Measurements from ENCODE around the gene ALOX15B. TPM values are rescaled to one million over a fixed set of nuclear protein-coding genes. Genes with fewer than 3 reads are reported as not detected.

Gene ALOX15B
- total and polyA plus RNA-seq, 4 donors = 0.16 to 1.0 (median 0.56) TPM

DNA sequence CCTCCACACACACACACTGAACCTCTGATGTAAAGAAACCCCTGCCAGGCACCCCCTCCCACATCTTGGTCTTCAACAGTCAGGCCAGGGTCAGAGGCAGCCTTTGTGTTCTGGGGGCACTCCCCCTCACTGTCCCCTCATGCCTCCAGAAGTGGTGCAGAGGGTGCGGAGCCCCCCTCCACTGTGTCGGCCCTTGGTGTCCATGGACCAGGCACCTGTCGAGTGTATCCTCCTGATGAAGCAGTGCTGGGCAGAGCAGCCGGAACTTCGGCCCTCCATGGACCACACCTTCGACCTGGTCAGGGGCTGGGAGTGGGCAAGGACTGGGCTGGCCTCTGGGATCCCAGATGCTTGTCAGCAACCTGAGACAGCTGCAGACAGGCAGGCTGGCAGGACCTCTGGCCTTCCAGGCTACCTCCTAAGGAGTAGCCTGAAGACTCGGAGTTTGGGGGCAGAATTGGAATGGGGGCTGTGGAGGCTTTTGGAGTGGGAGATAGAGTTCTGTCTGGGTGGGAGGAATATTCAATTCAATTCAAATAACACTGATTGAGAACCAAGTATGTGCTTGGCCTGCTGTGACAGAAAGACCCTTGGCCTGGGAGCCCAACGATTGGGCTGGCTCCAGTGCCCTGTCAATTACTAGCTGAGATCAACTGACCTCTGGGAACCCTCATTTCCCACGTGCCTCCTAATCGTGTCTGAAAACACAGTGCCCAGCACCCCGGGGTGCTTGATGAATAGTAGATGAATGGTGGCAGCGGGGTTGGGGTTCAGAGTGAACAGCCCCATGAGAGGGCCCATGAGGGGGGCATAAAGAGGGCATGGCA is 24.9 kb upstream of the ALOX15B start:
- Histone ChIP-seq H3K4me1 (ENCODE audit: control insufficient read depth in 4 of 4, insufficient read depth in 4 of 4, low read length in 3 of 4) (peaks cover 8 to 25% (median 16%) of the 10 kb centered on the region in 4 donors), H3K9me3 (ENCODE audit: control insufficient read depth in 4 of 4, low read length in 3 of 4) (no peaks in the 10 kb centered on the region), H3K36me3 (ENCODE audit: control insufficient read depth in 4 of 4, insufficient read depth in 3 of 4, low read depth in 1 of 4, low read length in 3 of 4) (no peaks in the 10 kb centered on the region), H3K27ac (ENCODE audit: low read depth in 1 of 2, low read length in 2 of 2) (no peak overlapping the region), H3K27me3 (ENCODE audit: control insufficient read depth in 4 of 4, insufficient read depth in 4 of 4, low read length in 3 of 4) (no peaks in the 10 kb centered on the region), H3K9ac (ENCODE audit: low read depth in 1 of 2, low read length in 2 of 2) (no peak overlapping the region), H3K4me3 (ENCODE audit: low read depth in 1 of 3, low read length in 3 of 3) (no peak overlapping the region)
- 87% methylated on average over 12 of the region's 12 CpGs for WGBS
- DNase-seq (ENCODE audit: low spot score) = no peak
- TF ChIP-seq RAD21 (IDR thresholded peaks at IDR 0.05) = no peak

DNA sequence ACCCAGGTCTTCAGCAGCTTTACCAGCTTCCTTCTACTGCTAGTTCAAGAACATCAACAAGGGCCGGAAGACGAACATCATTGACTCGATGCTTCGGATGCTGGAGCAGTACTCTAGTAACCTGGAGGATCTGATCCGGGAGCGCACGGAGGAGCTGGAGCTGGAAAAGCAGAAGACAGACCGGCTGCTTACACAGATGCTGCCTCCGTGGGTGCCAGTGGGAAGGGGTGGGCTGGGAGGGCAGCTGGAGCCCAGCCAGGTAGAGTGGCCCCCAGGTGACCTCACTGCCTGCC is 24.4 kb upstream of the ALOX15B start:
- Histone ChIP-seq H3K9me3 (ENCODE audit: control insufficient read depth in 4 of 4, low read length in 3 of 4) (no peaks in the 10 kb centered on the region), H3K36me3 (ENCODE audit: control insufficient read depth in 4 of 4, insufficient read depth in 3 of 4, low read depth in 1 of 4, low read length in 3 of 4) (no peaks in the 10 kb centered on the region), H3K4me1 (ENCODE audit: control insufficient read depth in 4 of 4, insufficient read depth in 4 of 4, low read length in 3 of 4) (peaks cover 8 to 29% (median 16%) of the 10 kb centered on the region in 4 donors), H3K27me3 (ENCODE audit: control insufficient read depth in 4 of 4, insufficient read depth in 4 of 4, low read length in 3 of 4) (no peaks in the 10 kb centered on the region), H3K4me3 (ENCODE audit: low read depth in 1 of 3, low read length in 3 of 3) (no peak overlapping the region), H3K9ac (ENCODE audit: low read depth in 1 of 2, low read length in 2 of 2) (no peak overlapping the region), H3K27ac (ENCODE audit: low read depth in 1 of 2, low read length in 2 of 2) (no peak overlapping the region)
- TF ChIP-seq FOXA1 (IDR thresholded peaks at IDR 0.05) (no peak), FOXA2 (IDR thresholded peaks at IDR 0.05) (no peak), GABPA (IDR thresholded peaks at IDR 0.05 in 1 of 2, conservative IDR thresholded peaks at IDR 0.05 in 1 of 2) (no peak), RXRA (IDR thresholded peaks at IDR 0.05) (no peak), JUND (IDR thresholded peaks at IDR 0.05) (no peak), TAF1 (conservative IDR thresholded peaks at IDR 0.05) (no peak), EGR1 (IDR thresholded peaks at IDR 0.05; ENCODE audit: low read depth in 2 of 2) (no peak), RAD21 (IDR thresholded peaks at IDR 0.05) (no peak), YY1 (IDR thresholded peaks at IDR 0.05) (no peak), NR2F2 (IDR thresholded peaks at IDR 0.05) (no peak), HNF4A (conservative IDR thresholded peaks at IDR 0.05) (no peak), SP1 (IDR thresholded peaks at IDR 0.05) (no peak)
- TF ChIP-seq, protein P1, sequence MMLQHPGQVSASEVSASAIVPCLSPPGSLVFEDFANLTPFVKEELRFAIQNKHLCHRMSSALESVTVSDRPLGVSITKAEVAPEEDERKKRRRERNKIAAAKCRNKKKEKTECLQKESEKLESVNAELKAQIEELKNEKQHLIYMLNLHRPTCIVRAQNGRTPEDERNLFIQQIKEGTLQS (IDR thresholded peaks at IDR 0.05) = no peak
- TF ChIP-seq, protein P2, sequence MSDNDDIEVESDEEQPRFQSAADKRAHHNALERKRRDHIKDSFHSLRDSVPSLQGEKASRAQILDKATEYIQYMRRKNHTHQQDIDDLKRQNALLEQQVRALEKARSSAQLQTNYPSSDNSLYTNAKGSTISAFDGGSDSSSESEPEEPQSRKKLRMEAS (IDR thresholded peaks at IDR 0.05) = no peak
- TF ChIP-seq, protein P3, sequence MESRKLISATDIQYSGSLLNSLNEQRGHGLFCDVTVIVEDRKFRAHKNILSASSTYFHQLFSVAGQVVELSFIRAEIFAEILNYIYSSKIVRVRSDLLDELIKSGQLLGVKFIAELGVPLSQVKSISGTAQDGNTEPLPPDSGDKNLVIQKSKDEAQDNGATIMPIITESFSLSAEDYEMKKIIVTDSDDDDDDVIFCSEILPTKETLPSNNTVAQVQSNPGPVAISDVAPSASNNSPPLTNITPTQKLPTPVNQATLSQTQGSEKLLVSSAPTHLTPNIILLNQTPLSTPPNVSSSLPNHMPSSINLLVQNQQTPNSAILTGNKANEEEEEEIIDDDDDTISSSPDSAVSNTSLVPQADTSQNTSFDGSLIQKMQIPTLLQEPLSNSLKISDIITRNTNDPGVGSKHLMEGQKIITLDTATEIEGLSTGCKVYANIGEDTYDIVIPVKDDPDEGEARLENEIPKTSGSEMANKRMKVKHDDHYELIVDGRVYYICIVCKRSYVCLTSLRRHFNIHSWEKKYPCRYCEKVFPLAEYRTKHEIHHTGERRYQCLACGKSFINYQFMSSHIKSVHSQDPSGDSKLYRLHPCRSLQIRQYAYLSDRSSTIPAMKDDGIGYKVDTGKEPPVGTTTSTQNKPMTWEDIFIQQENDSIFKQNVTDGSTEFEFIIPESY (IDR thresholded peaks at IDR 0.05) = no peak
- TF ChIP-seq, protein P4, sequence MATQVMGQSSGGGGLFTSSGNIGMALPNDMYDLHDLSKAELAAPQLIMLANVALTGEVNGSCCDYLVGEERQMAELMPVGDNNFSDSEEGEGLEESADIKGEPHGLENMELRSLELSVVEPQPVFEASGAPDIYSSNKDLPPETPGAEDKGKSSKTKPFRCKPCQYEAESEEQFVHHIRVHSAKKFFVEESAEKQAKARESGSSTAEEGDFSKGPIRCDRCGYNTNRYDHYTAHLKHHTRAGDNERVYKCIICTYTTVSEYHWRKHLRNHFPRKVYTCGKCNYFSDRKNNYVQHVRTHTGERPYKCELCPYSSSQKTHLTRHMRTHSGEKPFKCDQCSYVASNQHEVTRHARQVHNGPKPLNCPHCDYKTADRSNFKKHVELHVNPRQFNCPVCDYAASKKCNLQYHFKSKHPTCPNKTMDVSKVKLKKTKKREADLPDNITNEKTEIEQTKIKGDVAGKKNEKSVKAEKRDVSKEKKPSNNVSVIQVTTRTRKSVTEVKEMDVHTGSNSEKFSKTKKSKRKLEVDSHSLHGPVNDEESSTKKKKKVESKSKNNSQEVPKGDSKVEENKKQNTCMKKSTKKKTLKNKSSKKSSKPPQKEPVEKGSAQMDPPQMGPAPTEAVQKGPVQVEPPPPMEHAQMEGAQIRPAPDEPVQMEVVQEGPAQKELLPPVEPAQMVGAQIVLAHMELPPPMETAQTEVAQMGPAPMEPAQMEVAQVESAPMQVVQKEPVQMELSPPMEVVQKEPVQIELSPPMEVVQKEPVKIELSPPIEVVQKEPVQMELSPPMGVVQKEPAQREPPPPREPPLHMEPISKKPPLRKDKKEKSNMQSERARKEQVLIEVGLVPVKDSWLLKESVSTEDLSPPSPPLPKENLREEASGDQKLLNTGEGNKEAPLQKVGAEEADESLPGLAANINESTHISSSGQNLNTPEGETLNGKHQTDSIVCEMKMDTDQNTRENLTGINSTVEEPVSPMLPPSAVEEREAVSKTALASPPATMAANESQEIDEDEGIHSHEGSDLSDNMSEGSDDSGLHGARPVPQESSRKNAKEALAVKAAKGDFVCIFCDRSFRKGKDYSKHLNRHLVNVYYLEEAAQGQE (IDR thresholded peaks at IDR 0.05) = no peak
- 94% methylated on average over 9 of the region's 9 CpGs for WGBS
- DNase-seq (ENCODE audit: low spot score) = no peak

Measured in liver (tissue), 9 donors.